Measurements from ENCODE around the gene PPIG.
"Not testable (repeated sequence)": the region's sequence is repeated elsewhere in the genome, so short reads cannot be mapped to it uniquely, and the experiment has no call there.

PPIG gene

DNA sequence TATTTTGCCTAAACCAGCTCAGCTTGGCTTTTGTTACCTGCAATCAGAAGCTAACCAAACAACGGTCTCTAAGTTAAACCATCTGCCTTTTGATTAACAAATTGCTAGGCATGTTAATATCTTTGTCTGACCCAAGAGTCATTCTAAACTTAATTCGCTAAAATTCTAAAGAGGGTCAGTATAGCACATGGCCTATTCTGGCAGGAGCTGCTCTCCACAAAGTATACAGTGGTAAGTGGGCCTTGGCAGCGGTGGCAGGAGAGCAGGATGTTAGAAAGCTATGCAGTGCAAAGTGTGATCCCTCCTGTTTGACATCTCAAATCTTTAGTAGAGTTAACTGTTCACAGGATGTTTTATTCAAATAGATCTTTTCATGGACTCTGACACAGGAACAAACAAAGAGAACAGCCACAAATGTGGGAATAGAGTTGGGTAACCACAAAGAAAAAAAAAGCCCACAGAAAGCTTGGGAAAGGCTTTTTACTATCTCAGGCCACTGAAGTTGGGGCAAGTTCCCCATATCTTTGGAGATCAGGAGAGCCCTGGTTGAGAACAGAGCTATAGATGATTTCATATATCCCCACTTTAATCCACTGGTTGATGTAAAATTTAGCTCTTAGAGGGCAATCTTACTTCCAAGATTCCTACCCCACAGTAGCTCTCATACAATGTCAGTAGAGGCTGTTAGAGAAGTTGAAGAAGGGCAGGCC is 99.4 kb downstream of the PPIG start:
- ATAC-seq (ENCODE audit: insufficient read depth, low read depth) (no peak; the same call in 2 of the 3 replicates), DNase-seq (no peak)
- no peak overlapping the region for H2AFZ ChIP-seq (ENCODE audit: low read depth, low read length)
- H3K4me1 ChIP-seq (ENCODE audit: insufficient read depth, low read length) = no peaks in the 10 kb centered on the region
- no peak overlapping the region for H3K27ac ChIP-seq (ENCODE audit: low read length)
- H3K9ac ChIP-seq (ENCODE audit: low read depth, low read length) = no peak overlapping the region
- no peaks in the 10 kb centered on the region for H3K27me3 ChIP-seq (ENCODE audit: insufficient read depth, low read length, poor library complexity)
- no peaks in the 10 kb centered on the region for H3K79me2 ChIP-seq (ENCODE audit: insufficient read depth, low read length)
- H4K20me1 ChIP-seq (ENCODE audit: insufficient read depth, low read length) = no peaks in the 10 kb centered on the region
- H3K9me3 ChIP-seq (ENCODE audit: insufficient read depth, low read length, severe bottlenecking) = no peaks in the 10 kb centered on the region
- H3K4me3 ChIP-seq (ENCODE audit: low read depth in 1 of 2, low read length in 2 of 2) = no peak overlapping the region
- H3K36me3 ChIP-seq (ENCODE audit: insufficient read depth, low read length) = no peaks in the 10 kb centered on the region
- no peak overlapping the region for H3K4me2 ChIP-seq (ENCODE audit: insufficient read depth, low read length)
- TF ChIP-seq CTCF (IDR thresholded peaks at IDR 0.05; ENCODE audit: borderline replicate concordance, extremely low read depth, low read length, poor library complexity, severe bottlenecking) = no peak
- no peak for TF ChIP-seq EZH2 (IDR thresholded peaks at IDR 0.05; ENCODE audit: borderline replicate concordance, low read depth, low read length, severe bottlenecking)

- Histone ChIP-seq H3K4me3 (ENCODE audit: low read depth in 1 of 2, low read length in 2 of 2) (no peak overlapping the region), H3K27me3 (ENCODE audit: insufficient read depth, low read length, poor library complexity) (no peaks in the 10 kb centered on the region), H4K20me1 (ENCODE audit: insufficient read depth, low read length) (no peaks in the 10 kb centered on the region), H3K36me3 (ENCODE audit: insufficient read depth, low read length) (no peaks in the 10 kb centered on the region), H3K27ac (ENCODE audit: low read length) (no peak overlapping the region), H3K9ac (ENCODE audit: low read depth, low read length) (no peak overlapping the region), H3K79me2 (ENCODE audit: insufficient read depth, low read length) (no peaks in the 10 kb centered on the region), H2AFZ (ENCODE audit: low read depth, low read length) (no peak overlapping the region), H3K4me1 (ENCODE audit: insufficient read depth, low read length) (no peaks in the 10 kb centered on the region), H3K9me3 (ENCODE audit: insufficient read depth, low read length, severe bottlenecking) (no peaks in the 10 kb centered on the region), H3K4me2 (ENCODE audit: insufficient read depth, low read length) (no peak overlapping the region)
- no peak for DNase-seq
- no peak for ATAC-seq (ENCODE audit: insufficient read depth, low read depth)
- TF ChIP-seq EZH2 (IDR thresholded peaks at IDR 0.05; ENCODE audit: borderline replicate concordance, low read depth, low read length, severe bottlenecking) (no peak), CTCF (IDR thresholded peaks at IDR 0.05; ENCODE audit: borderline replicate concordance, extremely low read depth, low read length, poor library complexity, severe bottlenecking) (no peak)
Measured at GRCh38 chr2:169684135-169684565, 100.0 kb downstream of the PPIG start.

DNA sequence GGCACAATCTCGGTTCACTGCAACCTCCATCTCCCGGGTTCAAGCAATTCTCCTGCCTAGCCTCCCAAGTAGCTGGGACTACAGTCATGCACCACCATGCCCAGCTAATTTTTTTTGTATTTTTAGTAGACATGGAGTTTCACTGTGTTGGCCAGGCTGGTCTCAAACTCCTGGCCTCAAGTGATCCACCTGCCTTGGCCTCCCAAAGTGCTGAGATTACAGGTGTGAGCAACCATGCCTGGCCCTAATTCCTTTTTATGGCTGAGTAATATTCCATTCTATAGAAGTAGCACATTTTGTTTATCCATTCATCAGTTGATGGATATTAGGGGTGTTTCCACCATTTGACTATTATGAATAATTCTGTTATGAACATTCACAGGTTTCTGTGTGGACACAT is 100.6 kb downstream of the PPIG start:
- not testable (repeated sequence) for H3K4me2 ChIP-seq (ENCODE audit: insufficient read depth, low read length); H3K4me3 ChIP-seq (ENCODE audit: low read depth in 1 of 2, low read length in 2 of 2); ATAC-seq (ENCODE audit: insufficient read depth, low read depth); H3K9me3 ChIP-seq (ENCODE audit: insufficient read depth, low read length, severe bottlenecking); H3K9ac ChIP-seq (ENCODE audit: low read depth, low read length); H3K36me3 ChIP-seq (ENCODE audit: insufficient read depth, low read length); DNase-seq; H3K79me2 ChIP-seq (ENCODE audit: insufficient read depth, low read length); H4K20me1 ChIP-seq (ENCODE audit: insufficient read depth, low read length); H3K27me3 ChIP-seq (ENCODE audit: insufficient read depth, low read length, poor library complexity); H3K27ac ChIP-seq (ENCODE audit: low read length); H3K4me1 ChIP-seq (ENCODE audit: insufficient read depth, low read length); H2AFZ ChIP-seq (ENCODE audit: low read depth, low read length)

GRCh38 chr2:169686825-169687224 is 102.7 kb downstream of the PPIG start:
- not testable (repeated sequence) for ATAC-seq (ENCODE audit: insufficient read depth, low read depth); H3K4me1 ChIP-seq (ENCODE audit: insufficient read depth, low read length)

DNA sequence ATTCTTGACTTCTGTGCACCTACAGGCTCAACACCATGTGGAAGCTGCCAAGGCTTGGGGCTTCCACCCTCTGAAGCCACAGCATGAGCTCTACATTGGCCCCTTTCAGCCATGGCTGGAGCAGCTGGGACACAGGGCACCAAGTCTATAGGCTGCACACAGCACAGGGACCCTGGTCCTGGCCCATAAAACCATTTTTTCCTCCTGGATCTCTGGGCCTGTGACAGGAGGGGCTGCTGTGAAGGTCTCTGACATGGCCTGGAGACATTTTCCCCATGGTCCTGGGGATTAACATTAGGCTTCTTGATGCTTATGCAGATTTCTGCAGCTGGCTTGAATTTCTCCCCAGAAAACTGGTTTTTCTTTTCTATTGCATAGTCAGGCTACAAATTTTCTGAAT is 103.8 kb downstream of the PPIG start:
- not testable (repeated sequence) for ATAC-seq (ENCODE audit: insufficient read depth, low read depth); H3K9me3 ChIP-seq (ENCODE audit: insufficient read depth, low read length, severe bottlenecking); DNase-seq; H3K4me2 ChIP-seq (ENCODE audit: insufficient read depth, low read length); H3K4me1 ChIP-seq (ENCODE audit: insufficient read depth, low read length); H3K79me2 ChIP-seq (ENCODE audit: insufficient read depth, low read length); H3K36me3 ChIP-seq (ENCODE audit: insufficient read depth, low read length); H4K20me1 ChIP-seq (ENCODE audit: insufficient read depth, low read length); H2AFZ ChIP-seq (ENCODE audit: low read depth, low read length); H3K9ac ChIP-seq (ENCODE audit: low read depth, low read length); H3K4me3 ChIP-seq (ENCODE audit: low read depth in 1 of 2, low read length in 2 of 2); H3K27me3 ChIP-seq (ENCODE audit: insufficient read depth, low read length, poor library complexity); H3K27ac ChIP-seq (ENCODE audit: low read length)

More at GRCh38 chr2:169686825-169687224, 102.7 kb downstream of the PPIG start:
- not testable (repeated sequence) for H3K4me3 ChIP-seq (ENCODE audit: low read depth in 1 of 2, low read length in 2 of 2); H3K27ac ChIP-seq (ENCODE audit: low read length); H3K4me2 ChIP-seq (ENCODE audit: insufficient read depth, low read length); H3K9me3 ChIP-seq (ENCODE audit: insufficient read depth, low read length, severe bottlenecking); H3K36me3 ChIP-seq (ENCODE audit: insufficient read depth, low read length); DNase-seq; H3K9ac ChIP-seq (ENCODE audit: low read depth, low read length); H3K79me2 ChIP-seq (ENCODE audit: insufficient read depth, low read length); H4K20me1 ChIP-seq (ENCODE audit: insufficient read depth, low read length); H3K27me3 ChIP-seq (ENCODE audit: insufficient read depth, low read length, poor library complexity); H2AFZ ChIP-seq (ENCODE audit: low read depth, low read length)
